Fibroblast of lung (primary cell): ENCODE measurements around the gene HCN2.

Experiments
- CTCF ChIP-seq, 2 donors: IDR thresholded peaks in 1 of 2; conservative IDR thresholded peaks in 1 of 2; 1 replicate in 1 of 2; 2 replicates in 1 of 2; pipeline ENCODE4 v1.5.1; 2011 to 2012; ENCODE audit warnings: low read length in 2 of 2, control low read depth in 1 of 2, inconsistent platforms in 1 of 2, low read depth in 1 of 2, mild to moderate bottlenecking in 1 of 2
- EZH2 ChIP-seq: IDR thresholded peaks from 2 replicates; pipeline ENCODE4 v1.5.1; 2012; ENCODE audit warnings: low read length, control low read depth, mild to moderate bottlenecking; ENCODE audit errors: missing control alignments

- no peak for TF ChIP-seq EZH2
- no peak for TF ChIP-seq CTCF (conservative IDR thresholded peaks at IDR 0.05 in 1 of 2, IDR thresholded peaks at IDR 0.05 in 1 of 2; ENCODE audit: low read depth in 1 of 2, low read length in 2 of 2)
Observed at GRCh38 chr19:648305-648704, 58.6 kb downstream of the HCN2 start.
